NB4 (cell line): ENCODE measurements around the gene RPL36AL.

Experiments used
- DNase-seq: peaks from one replicate; pipeline ENCODE4 v3.0.0; 2010; ENCODE audit warnings: low read depth
- H3K4me3 ChIP-seq: one replicate; pipeline ENCODE4 v1.5.1; 2011; ENCODE audit warnings: mild to moderate bottlenecking, low read depth, low read length, moderate library complexity
- CTCF ChIP-seq: IDR thresholded peaks from one replicate; pipeline ENCODE4 v1.5.1; 2012; ENCODE audit warnings: low read depth, low read length
- MAX ChIP-seq: IDR thresholded peaks from 2 replicates; pipeline ENCODE4 v1.6.1; 2011; ENCODE audit warnings: low read depth, low read length
- MYC ChIP-seq: IDR thresholded peaks from 2 replicates; pipeline ENCODE4 v1.6.1; 2011; ENCODE audit warnings: low read depth, low read length
- POLR2A ChIP-seq: IDR thresholded peaks from 2 replicates; pipeline ENCODE4 v1.6.1; 2011; ENCODE audit warnings: mild to moderate bottlenecking; ENCODE audit not compliant: insufficient read length; ENCODE audit errors: extremely low read depth

Gene RPL36AL

GRCh38 chr14:49598485-49599300 is 21.7 kb downstream of the RPL36AL start, which contains the start of gene LRR1:
Gene LRR1, plus strand, starts transcription at chr14:49598940. Its CDS starts 81 bp downstream, at chr14:49599021.
- peak; percentile 72; the same call in 1 of the 2 replicates for TF ChIP-seq MAX
- TF ChIP-seq CTCF: no peak
- TF ChIP-seq MYC: peak; percentile 71
- peak; percentile 81 for TF ChIP-seq POLR2A
- peak; percentile 91 for DNase-seq
- peak within 1 kb of the TSS; percentile 93 for H3K4me3 ChIP-seq

GRCh38 chr14:49598189-49598484 is 22.3 kb downstream of the RPL36AL start:
- peak; percentile 45 for DNase-seq
- H3K4me3 ChIP-seq: peak overlapping the region; percentile 93

GRCh38 chr14:49594347-49595091 is 25.9 kb downstream of the RPL36AL start:
- no peak for TF ChIP-seq MYC
- TF ChIP-seq POLR2A: no peak
- TF ChIP-seq MAX: no peak
- no peak for DNase-seq
- H3K4me3 ChIP-seq: no peak overlapping the region

More at GRCh38 chr14:49598189-49598484, 22.3 kb downstream of the RPL36AL start:
- TF ChIP-seq CTCF: no peak
- TF ChIP-seq POLR2A: no peak
- no peak for TF ChIP-seq MAX
- TF ChIP-seq MYC: no peak

- DNase-seq: no peak
- no peak overlapping the region for H3K4me3 ChIP-seq
- TF ChIP-seq MYC: no peak
- no peak for TF ChIP-seq MAX
- TF ChIP-seq POLR2A: no peak
- no peak for TF ChIP-seq CTCF
These were observed 27.4 kb downstream of the RPL36AL start for GRCh38 chr14:49593016-49593415.

GRCh38 chr14:49589387-49589786 is 31.0 kb downstream of the RPL36AL start:
- H3K4me3 ChIP-seq: no peak overlapping the region
- TF ChIP-seq MYC: no peak
- no peak for TF ChIP-seq MAX
- TF ChIP-seq POLR2A: no peak
- TF ChIP-seq CTCF: no peak
- no peak for DNase-seq
